Stomach (tissue), 4 donors: ENCODE measurements around the gene SLU7.

Experiments used
- EP300 ChIP-seq: sonication (generic); formaldehyde crosslinking; IDR thresholded peaks from one replicate; pipeline ENCODE4 v1.6.1; 2017; ENCODE audit warnings: antibody characterized with exemption
- POLR2A ChIP-seq, 4 donors: fragments of 450-650 bp; IDR thresholded peaks; one replicate each; pipeline ENCODE4 v1.6.1; 2016; ENCODE audit warnings: antibody characterized with exemption in 4 of 4, control low read depth in 2 of 4, mild to moderate bottlenecking in 1 of 4, moderate library complexity in 1 of 4
- POLR2AphosphoS5 ChIP-seq, 3 donors: sonication (generic); formaldehyde crosslinking; IDR thresholded peaks; one replicate each; pipeline ENCODE4 v1.6.1; 2016; ENCODE audit warnings: antibody characterized with exemption in 3 of 3
- TF ChIP-seq, protein P1 (sequence below), 7 experiments: fragments of 450-650 bp in 4 of 7; fragments of 200-600 bp in 3 of 7; sonication (generic) in 3 of 7; IDR thresholded peaks; one replicate each; pipeline ENCODE4 v1.5.1; 2016 to 2019; ENCODE audit warnings: antibody characterized with exemption in 7 of 7, control low read depth in 2 of 7, mild to moderate bottlenecking in 1 of 7

DNA sequence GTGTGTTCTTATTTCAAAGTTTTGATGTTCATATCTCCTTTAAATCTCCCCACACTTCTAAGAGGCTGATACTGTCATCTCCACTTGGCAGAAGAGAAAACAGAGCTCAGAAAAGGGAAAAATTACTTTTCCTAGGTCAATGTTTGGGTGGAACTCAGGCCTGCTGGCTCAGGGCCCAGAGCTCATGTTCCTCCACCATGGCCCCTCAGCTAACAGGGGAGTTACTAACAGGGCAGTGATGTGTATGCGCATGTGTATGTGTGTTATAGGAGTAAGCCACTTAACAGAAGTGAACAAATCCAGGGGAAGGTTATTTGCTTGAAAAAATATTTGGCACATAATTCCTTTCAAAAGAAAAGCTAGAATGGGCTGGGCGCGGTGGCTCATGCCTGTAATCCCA lies 51.0 kb downstream of the SLU7 start:
- TF ChIP-seq, protein P1, sequence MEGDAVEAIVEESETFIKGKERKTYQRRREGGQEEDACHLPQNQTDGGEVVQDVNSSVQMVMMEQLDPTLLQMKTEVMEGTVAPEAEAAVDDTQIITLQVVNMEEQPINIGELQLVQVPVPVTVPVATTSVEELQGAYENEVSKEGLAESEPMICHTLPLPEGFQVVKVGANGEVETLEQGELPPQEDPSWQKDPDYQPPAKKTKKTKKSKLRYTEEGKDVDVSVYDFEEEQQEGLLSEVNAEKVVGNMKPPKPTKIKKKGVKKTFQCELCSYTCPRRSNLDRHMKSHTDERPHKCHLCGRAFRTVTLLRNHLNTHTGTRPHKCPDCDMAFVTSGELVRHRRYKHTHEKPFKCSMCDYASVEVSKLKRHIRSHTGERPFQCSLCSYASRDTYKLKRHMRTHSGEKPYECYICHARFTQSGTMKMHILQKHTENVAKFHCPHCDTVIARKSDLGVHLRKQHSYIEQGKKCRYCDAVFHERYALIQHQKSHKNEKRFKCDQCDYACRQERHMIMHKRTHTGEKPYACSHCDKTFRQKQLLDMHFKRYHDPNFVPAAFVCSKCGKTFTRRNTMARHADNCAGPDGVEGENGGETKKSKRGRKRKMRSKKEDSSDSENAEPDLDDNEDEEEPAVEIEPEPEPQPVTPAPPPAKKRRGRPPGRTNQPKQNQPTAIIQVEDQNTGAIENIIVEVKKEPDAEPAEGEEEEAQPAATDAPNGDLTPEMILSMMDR (IDR thresholded peaks at IDR 0.05): no peak
- TF ChIP-seq POLR2A (IDR thresholded peaks at IDR 0.05) (no peak), EP300 (no peak), POLR2AphosphoS5 (IDR thresholded peaks at IDR 0.05) (no peak)
